Right atrium auricular region (tissue), 2 donors: ENCODE results near the gene POLK. TPM values are rescaled to one million over a fixed set of nuclear protein-coding genes. Genes with fewer than 3 reads are reported as not detected.

Experiments used
- DNase-seq: peaks from one replicate; pipeline ENCODE4 v3.0.0-alpha.2; 2019; ENCODE audit warnings: low spot score
- H3K27ac ChIP-seq, 2 donors: fragments of 200-600 bp; sonication (generic); 1 replicate in 1 of 2; 2 replicates in 1 of 2; pipeline ENCODE4 v1.5.1; 2016 to 2019
- H3K27me3 ChIP-seq, 2 donors: fragments of 200-600 bp; sonication (generic); one replicate each; pipeline versions ENCODE4 v1.5.1 to v1.6.0; 2017 to 2019
- H3K36me3 ChIP-seq: fragments of 200-600 bp; sonication (generic); one replicate; pipeline ENCODE4 v1.5.1; 2016
- H3K4me1 ChIP-seq, 2 donors: fragments of 200-600 bp; sonication (generic); one replicate each; pipeline versions ENCODE4 v1.5.1 to v1.6.0; 2017 to 2019
- H3K4me3 ChIP-seq, 2 donors: fragments of 200-600 bp; sonication (generic); 1 replicate in 1 of 2; 2 replicates in 1 of 2; pipeline ENCODE4 v1.5.1; 2017 to 2019; ENCODE audit warnings: mild to moderate bottlenecking in 1 of 2, moderate library complexity in 1 of 2
- H3K9me3 ChIP-seq, 2 donors: fragments of 200-600 bp; sonication (generic); one replicate each; pipeline ENCODE4 v1.5.1; 2019
- CTCF ChIP-seq, 2 donors: fragments of 200-600 bp; sonication (generic); IDR thresholded peaks; one replicate each; pipeline ENCODE4 v1.5.1; 2019; ENCODE audit warnings: antibody characterized with exemption in 2 of 2
- total RNA-seq, 2 donors: library from RNA; depleted of rRNA; stranded (reverse); fragments of >200 nt; gene quantifications; one replicate each; pipeline ENCODE4 v1.1.0, GENCODE V29; 2016

Gene POLK
- total RNA-seq, 2 donors from 2014 or later, result 19.1 to 21.1 TPM

DNA sequence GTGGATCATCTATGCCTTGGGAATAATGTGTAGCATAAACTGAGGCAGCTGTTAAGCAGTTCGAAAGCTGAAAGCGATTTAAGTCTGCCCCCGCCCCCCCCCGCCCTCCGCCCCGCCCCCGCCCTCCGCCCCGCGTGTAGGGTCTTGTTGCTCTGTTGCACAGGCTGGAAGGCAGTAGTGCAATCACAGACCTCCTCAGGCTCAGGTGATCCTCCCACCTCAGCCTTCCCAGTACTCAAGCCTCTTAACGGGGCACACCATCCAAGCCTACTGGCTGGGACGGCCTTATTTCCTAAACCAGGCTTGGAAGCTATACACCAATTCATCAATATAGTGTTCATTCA is 100.5 kb downstream of the POLK start:
- no peaks in the 10 kb centered on the region for H3K36me3 ChIP-seq
- no peak for DNase-seq
- peaks cover 0 to 12% of the 10 kb centered on the region in 2 donors for H3K4me1 ChIP-seq
- peak overlapping the region; percentile 35 to 51 for H3K4me3 ChIP-seq
- no peak overlapping the region for H3K27ac ChIP-seq
- H3K9me3 ChIP-seq, result no peaks in the 10 kb centered on the region
- no peaks in the 10 kb centered on the region for H3K27me3 ChIP-seq
- TF ChIP-seq CTCF (IDR thresholded peaks at IDR 0.05), result no peak

DNA sequence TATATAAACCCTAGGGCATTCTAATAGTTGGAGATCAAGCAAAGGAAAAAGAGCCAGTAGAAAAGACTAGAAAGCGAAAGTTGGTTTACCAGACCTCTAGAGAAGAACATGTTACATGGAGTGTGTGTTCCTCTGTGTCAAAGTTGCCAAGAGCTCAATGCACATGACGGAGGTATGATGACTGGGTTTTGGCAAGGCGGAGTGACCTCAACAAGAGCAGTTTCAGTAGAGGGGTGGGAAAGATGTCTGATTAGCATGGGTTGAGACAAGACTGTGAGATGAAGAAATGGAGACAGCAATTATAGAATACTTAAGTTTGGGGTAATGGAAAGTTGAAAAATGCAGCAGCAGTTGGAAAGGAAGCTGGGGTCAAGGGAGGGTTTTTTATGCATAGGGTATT is 101.2 kb downstream of the POLK start:
- Histone ChIP-seq H3K27ac (no peak overlapping the region), H3K27me3 (no peaks in the 10 kb centered on the region)
- no peak for DNase-seq

DNA sequence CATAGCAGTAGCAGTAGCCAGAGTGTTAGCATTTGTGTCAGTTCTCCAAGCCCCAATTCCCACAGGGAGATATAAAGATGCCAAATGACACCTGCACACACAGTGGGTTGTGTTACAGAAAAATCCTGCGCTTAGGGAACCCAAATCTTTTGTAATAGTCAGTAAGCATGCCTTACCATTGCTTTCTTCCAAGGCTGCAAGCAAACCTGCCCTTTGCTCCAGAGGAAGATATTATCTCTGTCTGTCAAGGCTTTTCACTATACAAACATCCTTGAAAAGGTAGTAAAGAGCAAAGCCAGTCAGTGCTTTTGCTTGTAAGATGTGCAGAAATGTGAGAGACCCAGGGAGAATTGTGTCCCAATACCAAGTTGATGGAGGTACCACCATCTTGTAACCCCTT is 102.5 kb downstream of the POLK start:
- no peak for DNase-seq
- no peak for TF ChIP-seq CTCF (IDR thresholded peaks at IDR 0.05)
- Histone ChIP-seq H3K36me3 (no peaks in the 10 kb centered on the region), H3K4me3 (no peak overlapping the region), H3K27ac (no peak overlapping the region), H3K9me3 (no peaks in the 10 kb centered on the region), H3K4me1 (peaks cover 0 to 12% of the 10 kb centered on the region in 2 donors), H3K27me3 (no peaks in the 10 kb centered on the region)

More for the DNA sequence above, 101.2 kb downstream of the POLK start:
- no peaks in the 10 kb centered on the region for H3K9me3 ChIP-seq
- no peak for TF ChIP-seq CTCF (IDR thresholded peaks at IDR 0.05)
- no peak overlapping the region for H3K4me3 ChIP-seq
- no peaks in the 10 kb centered on the region for H3K36me3 ChIP-seq
- H3K4me1 ChIP-seq, result peaks cover 0 to 12% of the 10 kb centered on the region in 2 donors

- no peaks in the 10 kb centered on the region for H3K36me3 ChIP-seq
- no peak overlapping the region for H3K27ac ChIP-seq
- no peak for TF ChIP-seq CTCF (IDR thresholded peaks at IDR 0.05)
- H3K4me3 ChIP-seq, result no peak overlapping the region
- H3K9me3 ChIP-seq, result no peaks in the 10 kb centered on the region
- H3K4me1 ChIP-seq, result peaks cover 0 to 5% of the 10 kb centered on the region in 2 donors
- no peaks in the 10 kb centered on the region for H3K27me3 ChIP-seq
- no peak for DNase-seq
These were observed 104.7 kb downstream of the POLK start for GRCh38 chr5:75616371-75616881.

- no peak for DNase-seq
- no peak overlapping the region for H3K27ac ChIP-seq
These were observed 105.4 kb downstream of the POLK start for GRCh38 chr5:75616971-75617621.

More at GRCh38 chr5:75616971-75617621, 105.4 kb downstream of the POLK start:
- Histone ChIP-seq H3K36me3 (no peaks in the 10 kb centered on the region), H3K27me3 (no peaks in the 10 kb centered on the region), H3K9me3 (no peaks in the 10 kb centered on the region), H3K4me1 (no peaks in the 10 kb centered on the region), H3K4me3 (no peak overlapping the region)
- no peak for TF ChIP-seq CTCF (IDR thresholded peaks at IDR 0.05)
